ENCODE data around the gene FREM2.

DNA sequence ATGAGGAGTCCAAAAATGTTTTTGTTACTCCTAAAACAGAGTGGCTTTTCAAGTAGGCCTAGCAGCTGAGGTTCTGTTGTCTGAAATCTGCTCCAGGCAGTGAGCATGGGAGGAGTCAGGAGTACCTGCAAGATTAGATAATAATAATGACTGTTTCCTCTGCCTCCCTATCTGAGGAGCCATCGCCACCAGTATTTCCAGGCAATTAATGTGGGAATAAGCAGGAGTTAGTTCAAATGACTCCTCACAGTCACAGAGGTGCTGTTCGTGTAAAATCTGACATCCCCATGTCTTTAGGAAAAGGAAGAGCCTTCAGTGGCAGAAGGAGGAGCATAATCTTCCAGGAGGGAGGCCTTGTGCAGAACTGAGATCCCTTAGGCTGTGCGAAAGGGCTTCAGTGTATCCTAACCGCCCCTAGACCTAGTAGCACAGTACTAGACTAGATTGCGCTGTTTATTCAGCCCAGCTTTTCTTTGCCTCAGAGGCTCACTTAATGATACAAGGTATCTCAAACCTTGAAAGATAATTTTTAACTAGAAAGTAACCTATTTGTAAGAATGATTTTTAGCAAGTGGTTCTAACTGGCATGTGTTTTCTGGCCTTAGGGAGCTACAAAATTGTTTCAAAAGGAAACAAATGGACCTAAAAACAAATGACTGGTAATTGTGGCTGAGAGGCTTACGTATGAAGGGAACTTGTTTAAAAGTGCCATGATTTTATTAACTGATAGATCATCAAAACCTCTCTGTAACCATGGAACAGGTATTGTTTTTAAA lies 49.0 kb downstream of the FREM2 start:
- TF ChIP-seq, protein P1, sequence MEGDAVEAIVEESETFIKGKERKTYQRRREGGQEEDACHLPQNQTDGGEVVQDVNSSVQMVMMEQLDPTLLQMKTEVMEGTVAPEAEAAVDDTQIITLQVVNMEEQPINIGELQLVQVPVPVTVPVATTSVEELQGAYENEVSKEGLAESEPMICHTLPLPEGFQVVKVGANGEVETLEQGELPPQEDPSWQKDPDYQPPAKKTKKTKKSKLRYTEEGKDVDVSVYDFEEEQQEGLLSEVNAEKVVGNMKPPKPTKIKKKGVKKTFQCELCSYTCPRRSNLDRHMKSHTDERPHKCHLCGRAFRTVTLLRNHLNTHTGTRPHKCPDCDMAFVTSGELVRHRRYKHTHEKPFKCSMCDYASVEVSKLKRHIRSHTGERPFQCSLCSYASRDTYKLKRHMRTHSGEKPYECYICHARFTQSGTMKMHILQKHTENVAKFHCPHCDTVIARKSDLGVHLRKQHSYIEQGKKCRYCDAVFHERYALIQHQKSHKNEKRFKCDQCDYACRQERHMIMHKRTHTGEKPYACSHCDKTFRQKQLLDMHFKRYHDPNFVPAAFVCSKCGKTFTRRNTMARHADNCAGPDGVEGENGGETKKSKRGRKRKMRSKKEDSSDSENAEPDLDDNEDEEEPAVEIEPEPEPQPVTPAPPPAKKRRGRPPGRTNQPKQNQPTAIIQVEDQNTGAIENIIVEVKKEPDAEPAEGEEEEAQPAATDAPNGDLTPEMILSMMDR (IDR thresholded peaks at IDR 0.05), result no peak
- TF ChIP-seq POLR2AphosphoS5 (IDR thresholded peaks at IDR 0.05) (no peak), POLR2A (IDR thresholded peaks at IDR 0.05) (no peak), EP300 (IDR thresholded peaks at IDR 0.05) (no peak)

Measured in upper lobe of left lung (tissue), 4 donors.